Glomerular endothelial cell (primary cell): Measurements from ENCODE around the gene ACR. TPM values are rescaled to one million over a fixed set of nuclear protein-coding genes. Genes with fewer than 3 reads are reported as not detected.
"Not testable (repeated sequence)": the region's sequence is repeated elsewhere in the genome, so short reads cannot be mapped to it uniquely, and the experiment has no call there.

Source experiments
- DNase-seq: peaks from one replicate; pipeline ENCODE4 v3.0.0-alpha.2; 2011; ENCODE audit warnings: low read depth, low spot score; ENCODE audit errors: extremely low read depth
- total RNA-seq: library from RNA; depleted of rRNA; stranded (reverse); fragments of >200 nt; gene quantifications from 2 replicates; pipeline ENCODE4 v1.2.3, GENCODE V29; 2015

Gene ACR
- total RNA-seq, 1 donor from 2014 or later = 0.76 TPM

- no peak for DNase-seq
Measured at GRCh38 chr22:50730941-50731661, 6.9 kb upstream of the ACR start.

GRCh38 chr22:50731811-50732624, 6.0 kb upstream of the ACR start:
- DNase-seq = no peak

- no peak for DNase-seq
Measured at GRCh38 chr22:50732681-50733080, 5.3 kb upstream of the ACR start.

GRCh38 chr22:50733521-50734342, 4.3 kb upstream of the ACR start:
- DNase-seq = no peak

GRCh38 chr22:50734343-50734771, 3.6 kb upstream of the ACR start:
- DNase-seq = no peak

GRCh38 chr22:50734986-50735738, 2.8 kb upstream of the ACR start:
- no peak for DNase-seq

GRCh38 chr22:50735739-50736030, 2.3 kb upstream of the ACR start:
- DNase-seq = no peak

- no peak for DNase-seq
Measured at GRCh38 chr22:50738649-50739227, 734 bp downstream of the ACR start.

GRCh38 chr22:50739279-50739691, 1.3 kb downstream of the ACR start:
- no peak for DNase-seq

- DNase-seq = no peak
Measured at GRCh38 chr22:50739894-50740293, 1.9 kb downstream of the ACR start.

- not testable (repeated sequence) for DNase-seq
Measured at GRCh38 chr22:50740714-50741113, 2.7 kb downstream of the ACR start.

GRCh38 chr22:50744424-50744823, 6.4 kb downstream of the ACR start:
- DNase-seq = not testable (repeated sequence)

- DNase-seq = not testable (repeated sequence)
Measured at GRCh38 chr22:50747521-50747920, 9.5 kb downstream of the ACR start.

- DNase-seq = not testable (repeated sequence)
Measured at GRCh38 chr22:50748630-50749029, 10.6 kb downstream of the ACR start.

- DNase-seq = not testable (repeated sequence)
Measured at GRCh38 chr22:50749302-50750074, 11.5 kb downstream of the ACR start.

- not testable (repeated sequence) for DNase-seq
Measured at GRCh38 chr22:50755251-50755650, 17.2 kb downstream of the ACR start.

GRCh38 chr22:50756406-50756805, 18.4 kb downstream of the ACR start:
- not testable (repeated sequence) for DNase-seq

GRCh38 chr22:50756949-50757491, 19.0 kb downstream of the ACR start:
- DNase-seq = not testable (repeated sequence)
